VCaP (cell line): ENCODE results near the gene CHTOP.

Source experiments
- H3K27ac ChIP-seq: fragments of 450-650 bp; 2 replicates; pipeline ENCODE4 v1.5.1; 2017
- CTCF ChIP-seq: fragments of 450-650 bp; conservative IDR thresholded peaks from 2 replicates; pipeline ENCODE4 v1.5.1; 2017; ENCODE audit warnings: mild to moderate bottlenecking, moderate library complexity

Gene CHTOP

GRCh38 chr1:153628638-153629342 lies 5.1 kb upstream of the CHTOP start:
- TF ChIP-seq CTCF: no peak
- H3K27ac ChIP-seq: no peak overlapping the region

- H3K27ac ChIP-seq: no peak overlapping the region
- TF ChIP-seq CTCF: no peak
Observed at GRCh38 chr1:153629343-153629665, 4.6 kb upstream of the CHTOP start.

GRCh38 chr1:153629971-153630370 lies 3.9 kb upstream of the CHTOP start:
- H3K27ac ChIP-seq: no peak overlapping the region
- no peak for TF ChIP-seq CTCF

- TF ChIP-seq CTCF: no peak
- H3K27ac ChIP-seq: no peak overlapping the region
Observed at GRCh38 chr1:153630384-153630783, 3.5 kb upstream of the CHTOP start.

GRCh38 chr1:153631047-153632022 lies 2.5 kb upstream of the CHTOP start:
- no peak overlapping the region for H3K27ac ChIP-seq
- TF ChIP-seq CTCF: no peak

GRCh38 chr1:153633161-153633753 lies 609 bp upstream of the CHTOP start:
- H3K27ac ChIP-seq: peak overlapping the region; percentile 100
- TF ChIP-seq CTCF: no peak

- TF ChIP-seq CTCF: no peak
- peak overlapping the region; percentile 100; the same call in 1 of the 2 replicates for H3K27ac ChIP-seq
Observed at GRCh38 chr1:153635872-153636271, 2.0 kb downstream of the CHTOP start.
